Cardiac muscle cell (in vitro differentiated cells and primary cell): ENCODE results near the gene CETP. TPM values are rescaled to one million over a fixed set of nuclear protein-coding genes. Genes with fewer than 3 reads are reported as not detected.

ENCODE experiments used
- DNase-seq, 2 donors: peaks; one replicate each; pipeline versions ENCODE4 v3.0.0 to v3.0.0-alpha.2; 2010 to 2017; ENCODE audit warnings: low read depth in 1 of 2, low spot score in 1 of 2
- H3K27ac ChIP-seq: fragments of 200-600 bp; sonication (generic); 2 replicates; pipeline ENCODE4 v1.5.1; 2016
- H3K27me3 ChIP-seq: fragments of 200-600 bp; sonication (generic); 2 replicates; pipeline ENCODE4 v1.6.0; 2016; ENCODE audit warnings: control low read depth
- H3K36me3 ChIP-seq: fragments of 200-600 bp; sonication (generic); 2 replicates; pipeline ENCODE4 v1.5.1; 2016; ENCODE audit warnings: control low read depth
- H3K4me1 ChIP-seq: fragments of 200-600 bp; sonication (generic); 2 replicates; pipeline ENCODE4 v1.8.1; 2017; ENCODE audit warnings: low read depth, mild to moderate bottlenecking, mixed run types
- H3K4me3 ChIP-seq: fragments of 200-600 bp; sonication (generic); 2 replicates; pipeline ENCODE4 v1.5.1; 2016; ENCODE audit warnings: mild to moderate bottlenecking
- H3K9me3 ChIP-seq: fragments of 200-600 bp; sonication (generic); 2 replicates; pipeline ENCODE4 v1.5.1; 2017; ENCODE audit warnings: low read depth, mild to moderate bottlenecking, control low read depth
- polyA plus RNA-seq: library from polyadenylated mRNA; unstranded; fragments of >200 nt; fragmentation: Nextera tagmentation; extraction: Ambion mirVana; gene quantifications from 2 replicates; pipeline ENCODE4 v1.2.1, GENCODE V29; 2016
- total RNA-seq: library from RNA; depleted of rRNA; stranded (reverse); fragments of >200 nt; gene quantifications from 2 replicates; pipeline ENCODE4 v1.2.3, GENCODE V29; 2016
- TF ChIP-seq, protein P1 (sequence below): IDR thresholded peaks from 2 replicates; pipeline ENCODE4 v1.5.1; 2012; ENCODE audit warnings: low read depth, mild to moderate bottlenecking, low read length

CETP gene
- total and polyA plus RNA-seq, 2 experiments from 2014 or later: 0.27 to 0.49 TPM

GRCh38 chr16:57021757-57022156, 60.0 kb downstream of the CETP start:
- Histone ChIP-seq H3K9me3 (no peaks in the 10 kb centered on the region), H3K27me3 (no peaks in the 10 kb centered on the region), H3K4me1 (no peaks in the 10 kb centered on the region), H3K4me3 (no peak overlapping the region), H3K27ac (no peak overlapping the region), H3K36me3 (no peaks in the 10 kb centered on the region)
- TF ChIP-seq, protein P1, sequence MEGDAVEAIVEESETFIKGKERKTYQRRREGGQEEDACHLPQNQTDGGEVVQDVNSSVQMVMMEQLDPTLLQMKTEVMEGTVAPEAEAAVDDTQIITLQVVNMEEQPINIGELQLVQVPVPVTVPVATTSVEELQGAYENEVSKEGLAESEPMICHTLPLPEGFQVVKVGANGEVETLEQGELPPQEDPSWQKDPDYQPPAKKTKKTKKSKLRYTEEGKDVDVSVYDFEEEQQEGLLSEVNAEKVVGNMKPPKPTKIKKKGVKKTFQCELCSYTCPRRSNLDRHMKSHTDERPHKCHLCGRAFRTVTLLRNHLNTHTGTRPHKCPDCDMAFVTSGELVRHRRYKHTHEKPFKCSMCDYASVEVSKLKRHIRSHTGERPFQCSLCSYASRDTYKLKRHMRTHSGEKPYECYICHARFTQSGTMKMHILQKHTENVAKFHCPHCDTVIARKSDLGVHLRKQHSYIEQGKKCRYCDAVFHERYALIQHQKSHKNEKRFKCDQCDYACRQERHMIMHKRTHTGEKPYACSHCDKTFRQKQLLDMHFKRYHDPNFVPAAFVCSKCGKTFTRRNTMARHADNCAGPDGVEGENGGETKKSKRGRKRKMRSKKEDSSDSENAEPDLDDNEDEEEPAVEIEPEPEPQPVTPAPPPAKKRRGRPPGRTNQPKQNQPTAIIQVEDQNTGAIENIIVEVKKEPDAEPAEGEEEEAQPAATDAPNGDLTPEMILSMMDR: no peak
- DNase-seq: no peak

- H3K4me3 ChIP-seq: no peak overlapping the region
- H3K27ac ChIP-seq: no peak overlapping the region
- no peaks in the 10 kb centered on the region for H3K4me1 ChIP-seq
- no peak for DNase-seq
- H3K27me3 ChIP-seq: no peaks in the 10 kb centered on the region
- H3K9me3 ChIP-seq: no peaks in the 10 kb centered on the region
- TF ChIP-seq, protein P1: no peak
- H3K36me3 ChIP-seq: no peaks in the 10 kb centered on the region
Observed at GRCh38 chr16:57022445-57022844, 60.7 kb downstream of the CETP start.

- no peak overlapping the region for H3K4me3 ChIP-seq
- no peaks in the 10 kb centered on the region for H3K36me3 ChIP-seq
- no peaks in the 10 kb centered on the region for H3K4me1 ChIP-seq
- H3K9me3 ChIP-seq: no peaks in the 10 kb centered on the region
- no peak for DNase-seq
- no peaks in the 10 kb centered on the region for H3K27me3 ChIP-seq
- TF ChIP-seq, protein P1: no peak
- no peak overlapping the region for H3K27ac ChIP-seq
Observed at GRCh38 chr16:57023541-57024249, 61.9 kb downstream of the CETP start.

DNA sequence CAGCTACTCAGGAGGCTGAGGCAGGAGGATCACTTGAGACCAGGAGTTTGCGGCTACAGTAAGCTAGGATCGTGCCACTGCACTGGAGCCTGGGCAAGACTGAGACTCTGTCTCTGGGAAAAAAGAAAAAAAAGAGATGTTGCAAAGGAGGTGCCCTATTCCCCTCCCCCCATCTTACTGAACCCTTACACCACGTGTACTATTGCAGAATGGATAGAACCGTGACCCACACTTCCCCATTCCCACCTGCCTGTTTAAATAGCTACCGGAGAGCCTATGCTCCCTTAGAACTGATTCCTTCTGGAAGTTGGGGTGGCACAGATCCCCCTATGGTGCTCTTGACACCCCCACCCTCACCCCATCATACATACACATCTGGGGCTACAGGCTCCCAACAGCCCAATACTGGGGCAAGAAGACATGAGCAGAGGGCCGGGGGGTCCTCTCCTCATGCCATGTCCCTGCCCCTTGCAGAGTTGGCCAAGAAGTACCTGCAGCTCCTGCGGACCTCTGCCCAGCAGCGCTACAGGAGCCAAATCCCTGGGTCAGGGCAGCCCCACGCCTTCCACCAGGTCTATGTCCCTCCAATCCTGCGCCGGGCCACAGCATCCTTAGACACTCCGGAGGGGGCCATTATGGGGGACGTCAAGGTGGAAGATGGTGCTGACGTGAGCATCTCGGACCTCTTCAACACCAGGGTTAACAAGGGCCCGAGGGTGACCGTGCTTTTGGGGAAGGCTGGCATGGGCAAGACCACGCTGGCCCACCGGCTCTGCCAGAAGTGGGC, 63.3 kb downstream of the CETP start:
- H3K27ac ChIP-seq: no peak overlapping the region
- H3K4me1 ChIP-seq: no peaks in the 10 kb centered on the region
- H3K4me3 ChIP-seq: no peak overlapping the region
- DNase-seq: no peak
- H3K27me3 ChIP-seq: no peaks in the 10 kb centered on the region
- TF ChIP-seq, protein P1: no peak
- no peaks in the 10 kb centered on the region for H3K9me3 ChIP-seq
- no peaks in the 10 kb centered on the region for H3K36me3 ChIP-seq

- TF ChIP-seq, protein P1: no peak
- Histone ChIP-seq H3K9me3 (no peaks in the 10 kb centered on the region), H3K27me3 (no peaks in the 10 kb centered on the region), H3K36me3 (no peaks in the 10 kb centered on the region), H3K4me1 (no peaks in the 10 kb centered on the region), H3K27ac (no peak overlapping the region), H3K4me3 (no peak overlapping the region)
- DNase-seq: no peak
Observed at GRCh38 chr16:57025941-57026777, 64.4 kb downstream of the CETP start.
